T-helper 2 cell treated with Interferon-gamma antibody and Interleukin-4, amounts not matched to agents 100 ng/mL and 5 ng/mL, for 36 hours (primary cell): ENCODE results near the gene HK2. TPM values are rescaled to one million over a fixed set of nuclear protein-coding genes. Genes with fewer than 3 reads are reported as not detected.
"Not testable (repeated sequence)": the region's sequence is repeated elsewhere in the genome, so short reads cannot be mapped to it uniquely, and the experiment has no call there.

Experiments used
- intact Hi-C: fragments of 100-400 bp; cut with micrococcal nuclease; formaldehyde crosslinking; loops from one replicate; pipeline ENCODE4 v1.15.1; 2023
- total RNA-seq: library from RNA; stranded (reverse); gene quantifications from 2 replicates; pipeline ENCODE4 v1.2.3, GENCODE V29; 2022

HK2 gene
- total RNA-seq, 1 donor from 2014 or later: 34.2 TPM

DNA sequence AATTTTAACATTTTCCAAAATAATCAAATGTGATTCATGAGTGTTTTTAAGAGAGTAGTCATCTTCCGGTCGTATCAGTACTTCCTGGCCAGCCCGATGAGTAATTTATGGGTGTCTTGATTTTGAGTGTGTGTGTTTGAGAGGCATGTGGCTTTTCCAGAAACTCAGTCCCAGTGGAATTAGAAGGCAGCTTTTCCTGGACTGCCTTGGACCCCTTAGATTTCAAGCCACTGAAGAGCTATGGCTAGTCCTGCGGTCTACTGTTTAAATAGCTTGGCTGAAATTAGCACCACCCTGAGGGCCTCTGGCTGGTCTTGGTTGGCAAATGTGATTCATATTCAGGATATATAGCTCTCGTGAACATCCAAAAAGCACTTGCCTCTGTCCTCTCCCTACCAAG lies 59.4 kb downstream of the HK2 start:
- intact Hi-C loops: no loop called here

DNA sequence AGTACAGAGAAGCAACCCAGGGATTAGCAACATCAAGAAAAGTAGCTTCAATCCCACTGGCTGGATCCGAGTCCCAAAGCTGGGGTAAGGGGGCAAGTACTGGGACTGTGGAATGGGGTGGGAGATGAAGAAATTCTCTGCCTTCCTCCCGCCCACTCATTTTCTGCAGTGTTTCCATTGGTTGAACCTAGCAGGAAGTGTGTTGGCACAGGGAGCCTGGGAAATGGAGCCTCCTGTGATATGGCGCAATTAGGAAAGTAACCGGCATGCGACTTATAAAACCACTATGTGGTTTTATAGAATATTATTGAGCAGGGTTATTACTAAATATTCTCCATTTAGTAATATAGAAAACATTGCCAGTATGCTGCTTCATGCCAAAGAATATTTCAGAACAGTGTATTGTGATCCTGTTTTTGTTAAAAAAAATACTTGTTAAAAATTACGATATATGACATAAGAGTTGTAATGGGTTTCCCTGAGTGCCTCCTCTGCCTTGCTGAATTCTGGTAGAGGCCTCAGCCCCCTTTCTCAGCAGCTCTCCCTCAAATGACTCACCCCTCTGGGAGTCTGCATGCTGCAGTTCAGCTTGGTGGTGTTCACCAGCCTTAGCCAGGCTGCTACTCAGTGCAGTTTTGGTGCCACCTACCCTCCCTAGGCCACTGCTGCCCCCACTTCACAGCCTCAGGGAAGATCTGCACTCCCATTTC lies 60.5 kb downstream of the HK2 start:
- intact Hi-C loops: no loop called here

DNA sequence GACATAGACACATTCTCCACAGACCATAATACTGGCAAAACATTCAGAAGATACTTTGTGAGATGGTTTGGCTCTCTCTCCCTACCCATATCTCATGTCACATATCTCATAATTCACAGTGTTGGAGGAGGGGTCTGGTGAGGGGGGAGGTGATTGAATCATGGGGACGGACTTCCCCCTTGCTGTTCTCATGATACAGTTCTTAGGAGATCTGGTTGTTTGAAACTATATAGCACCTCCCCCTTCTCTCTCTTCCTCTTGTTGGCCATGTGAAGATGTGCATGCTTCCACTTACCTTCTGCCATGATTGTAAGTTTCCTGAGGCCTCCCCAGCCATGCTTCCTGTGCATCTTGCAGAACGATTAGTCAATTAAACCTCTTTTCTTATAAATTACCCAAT lies 61.1 kb downstream of the HK2 start:
- intact Hi-C loops: no loop called here

DNA sequence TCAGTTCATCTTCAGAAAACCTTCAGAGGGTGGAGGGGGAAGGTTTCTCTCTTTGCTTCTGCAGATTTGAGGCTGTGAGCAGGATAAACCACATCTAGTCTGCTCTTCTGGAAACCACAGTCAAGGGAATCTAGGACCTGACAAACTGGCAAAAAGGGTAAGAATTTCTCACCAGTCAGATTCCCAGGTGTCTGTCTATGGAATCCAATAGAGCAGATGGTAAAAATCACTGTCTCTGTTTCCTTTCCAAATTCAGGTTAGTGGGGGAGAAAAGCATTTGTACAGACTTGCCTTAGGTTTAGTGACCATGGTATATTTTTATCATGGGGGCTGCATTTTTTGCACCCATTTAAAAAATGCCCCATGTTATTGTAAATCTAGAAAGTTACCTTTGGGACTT lies 62.3 kb downstream of the HK2 start:
- intact Hi-C loops: no loop called here

DNA sequence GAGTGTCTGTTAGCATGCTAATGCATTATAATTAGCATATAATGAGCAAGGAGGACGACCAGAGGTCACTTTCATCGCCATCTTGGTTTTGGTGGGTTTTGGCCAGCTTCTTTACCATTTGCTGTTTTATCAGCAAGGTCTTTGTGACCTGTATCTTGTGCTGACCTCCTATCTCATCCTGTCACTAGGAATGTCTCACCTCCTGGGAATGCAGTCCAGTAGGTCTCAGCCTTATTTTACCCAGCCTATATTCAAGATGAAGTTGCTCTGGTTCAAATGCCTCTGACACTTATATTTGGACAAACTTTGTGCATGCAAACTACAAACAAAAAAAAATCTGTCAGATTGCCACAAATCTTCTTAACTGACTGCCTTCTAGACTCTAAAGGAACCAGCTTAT lies 66.3 kb downstream of the HK2 start:
- intact Hi-C loops: not testable (repeated sequence)

DNA sequence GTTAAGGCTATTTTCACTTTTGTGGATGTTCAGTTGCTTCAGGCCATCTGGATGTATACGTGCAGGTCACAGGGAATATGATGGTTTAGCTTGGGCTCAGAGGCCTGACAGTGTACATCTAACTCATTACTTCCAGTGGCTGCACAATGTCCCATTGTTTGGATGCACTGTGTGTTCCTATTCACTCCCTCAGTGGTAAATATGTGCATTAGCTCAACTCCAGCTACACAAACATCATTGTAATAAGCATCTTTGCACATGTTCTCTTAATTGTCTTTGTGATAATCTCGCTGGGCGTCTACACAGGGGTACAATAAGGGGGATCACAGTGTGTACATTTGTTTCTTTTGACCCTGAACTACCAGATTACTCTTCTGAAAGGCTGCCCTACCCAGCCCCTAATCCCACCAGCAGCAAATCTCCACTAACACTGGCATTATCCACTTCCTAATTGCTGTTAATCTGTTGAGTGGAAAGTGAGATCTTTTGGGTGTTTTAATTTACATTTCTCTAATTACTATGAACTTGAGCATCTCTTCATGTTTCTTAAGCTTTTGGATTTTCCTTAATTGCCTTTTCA lies 68.4 kb downstream of the HK2 start:
- intact Hi-C loops: no loop called here

DNA sequence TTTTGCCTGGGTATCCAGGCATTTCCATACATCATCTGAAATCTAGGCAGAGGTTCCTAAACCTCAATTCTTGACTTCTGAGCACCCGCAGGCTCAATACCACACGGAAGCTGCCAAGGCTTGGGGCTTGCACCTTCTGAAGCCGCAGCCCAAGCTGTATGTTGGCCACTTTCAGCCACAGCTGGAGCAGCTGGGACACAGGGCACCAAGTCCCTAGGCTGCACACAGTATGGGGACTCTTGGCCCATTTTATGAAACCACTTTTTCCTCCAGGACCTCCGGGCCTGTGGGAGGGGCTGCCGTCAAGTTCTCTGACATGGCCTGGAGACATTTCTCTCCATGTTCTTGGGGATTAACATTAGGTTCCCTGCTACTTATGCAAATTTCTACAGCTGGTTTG lies 72.5 kb downstream of the HK2 start:
- intact Hi-C loops: no loop called here

DNA sequence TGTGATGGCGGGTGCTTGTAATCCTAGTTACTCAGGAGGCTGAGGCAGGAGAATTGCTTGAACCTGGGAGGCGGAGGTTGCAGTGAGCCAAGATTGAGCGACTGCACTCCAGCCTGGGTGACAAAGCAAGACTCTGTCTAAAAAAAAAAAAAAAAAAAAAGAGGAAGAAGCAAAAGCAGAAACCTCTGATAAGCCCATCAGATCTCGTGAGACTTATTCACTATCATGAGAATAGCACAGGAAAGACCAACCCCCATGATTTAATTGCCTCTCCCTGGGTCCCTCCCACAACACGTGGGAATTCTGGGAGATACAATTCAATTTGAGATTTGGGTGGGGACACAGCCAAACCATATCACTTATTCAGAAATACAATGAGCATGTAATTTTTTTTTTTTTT lies 73.6 kb downstream of the HK2 start:
- intact Hi-C loops: not testable (repeated sequence)

DNA sequence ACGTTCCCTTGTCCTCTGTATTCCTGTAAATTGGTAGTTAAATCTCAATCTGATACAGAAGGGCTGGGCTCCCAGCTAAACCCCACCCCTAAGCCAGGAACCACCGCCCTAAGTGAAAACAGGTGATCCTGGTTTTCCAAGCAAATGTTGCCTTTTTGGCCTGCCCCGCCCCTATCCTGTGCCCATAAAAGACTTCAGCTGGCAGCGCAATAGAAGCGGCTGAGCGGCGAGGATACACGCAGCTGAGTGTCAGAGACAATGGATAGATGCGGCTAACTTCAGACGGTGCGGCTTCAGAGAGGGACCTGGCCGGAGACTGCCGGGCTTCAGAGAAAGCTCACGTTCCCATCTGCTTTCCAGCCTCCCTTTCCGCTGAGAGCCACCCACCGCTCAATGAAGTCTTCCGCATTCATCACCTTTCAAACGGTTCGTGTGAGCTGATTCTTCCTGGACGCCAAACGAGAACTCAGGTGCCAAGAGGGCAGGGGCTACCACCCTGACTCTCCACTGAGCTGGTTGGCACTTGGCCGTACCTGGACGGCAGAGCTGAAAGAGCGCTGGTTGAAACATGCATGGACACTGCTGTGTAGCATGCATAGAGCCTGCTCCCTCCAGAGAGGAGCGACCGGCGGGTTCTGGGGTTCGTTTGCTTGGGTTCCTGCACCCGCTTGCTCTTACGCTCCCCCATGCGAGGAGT lies 75.0 kb downstream of the HK2 start:
- intact Hi-C loops: no loop called here

DNA sequence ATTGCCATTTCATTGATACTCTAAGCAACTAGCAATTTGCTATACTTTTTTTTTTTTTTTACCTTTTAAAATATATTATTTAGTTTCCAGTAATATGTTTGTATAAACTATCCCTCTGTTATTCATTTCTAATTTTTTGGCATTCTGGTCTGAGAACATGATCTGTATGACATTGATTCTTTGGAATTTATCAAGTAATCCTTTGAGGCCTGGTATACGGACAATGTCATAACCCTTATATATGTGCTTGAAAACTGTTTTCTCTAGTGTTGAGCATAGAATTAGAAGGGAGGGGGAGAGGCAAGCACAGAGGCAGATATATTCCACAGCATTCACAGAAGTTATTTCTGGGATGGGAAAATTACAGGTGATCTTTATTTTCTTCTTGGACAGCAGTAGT lies 76.3 kb downstream of the HK2 start:
- intact Hi-C loops: no loop called here

DNA sequence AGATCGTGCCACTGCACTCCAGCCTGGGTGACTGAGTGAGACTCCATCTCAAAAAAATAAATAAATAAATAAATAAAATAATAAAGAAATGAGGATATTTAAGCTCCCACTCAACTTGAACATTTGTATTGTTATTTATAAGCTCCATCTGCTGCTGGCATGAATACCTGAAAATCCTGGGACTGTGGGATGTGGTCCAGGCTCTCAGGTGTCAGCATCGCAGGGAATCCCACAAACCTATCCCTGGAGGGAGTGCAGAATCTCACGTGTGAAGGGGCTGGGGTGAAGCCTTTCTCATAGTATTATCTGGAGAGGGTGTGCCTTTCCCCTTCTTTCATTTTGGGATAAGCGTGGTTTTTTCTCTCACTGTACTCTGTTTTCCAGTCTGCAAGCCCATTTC lies 77.1 kb downstream of the HK2 start:
- intact Hi-C loops: no loop called here

DNA sequence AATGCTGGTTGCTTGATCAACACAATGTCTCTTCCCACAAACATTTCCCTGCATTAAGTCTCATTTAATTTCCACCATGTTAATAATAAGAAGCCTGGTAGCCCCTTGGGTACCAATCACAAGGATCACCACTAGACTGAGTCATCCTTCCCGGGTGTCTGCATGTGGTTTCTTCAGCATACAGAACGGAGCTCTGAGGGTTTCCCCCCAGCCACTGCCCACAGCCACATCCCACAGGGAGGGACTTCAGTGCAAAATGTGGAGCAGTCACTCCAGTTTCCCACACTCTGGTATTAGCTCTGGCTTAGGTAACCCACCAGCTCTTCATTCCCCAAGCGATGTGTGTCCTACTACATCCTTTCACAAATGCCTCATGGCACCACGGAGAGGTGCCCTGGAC lies 81.8 kb downstream of the HK2 start:
- intact Hi-C loops: loop anchor here (5.0 kb wide), 1 partner anchor 327 kb away; no protein-coding TSS in a partner anchor

DNA sequence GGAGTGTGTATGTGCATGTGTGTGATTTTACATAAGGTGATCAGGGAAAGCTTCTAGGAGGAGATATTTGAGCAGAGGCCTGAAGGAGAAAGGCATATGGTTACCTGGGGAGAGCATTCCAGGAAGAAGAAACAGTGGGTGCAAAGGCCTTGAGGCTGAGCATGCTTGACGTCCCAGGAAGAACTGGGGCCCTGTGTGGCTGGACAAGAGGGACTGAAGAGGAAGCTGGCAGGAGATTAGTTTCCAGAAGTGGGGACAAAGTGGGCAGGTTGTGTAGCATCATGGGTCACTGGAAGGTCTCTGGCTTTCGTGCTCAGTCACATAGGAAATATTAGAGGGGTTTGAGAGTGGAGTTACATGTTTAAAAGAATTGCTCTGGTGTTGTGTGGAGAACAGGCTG lies 82.5 kb downstream of the HK2 start:
- intact Hi-C loops: loop anchor here (5.0 kb wide), 1 partner anchor 326 kb away; no protein-coding TSS in a partner anchor

DNA sequence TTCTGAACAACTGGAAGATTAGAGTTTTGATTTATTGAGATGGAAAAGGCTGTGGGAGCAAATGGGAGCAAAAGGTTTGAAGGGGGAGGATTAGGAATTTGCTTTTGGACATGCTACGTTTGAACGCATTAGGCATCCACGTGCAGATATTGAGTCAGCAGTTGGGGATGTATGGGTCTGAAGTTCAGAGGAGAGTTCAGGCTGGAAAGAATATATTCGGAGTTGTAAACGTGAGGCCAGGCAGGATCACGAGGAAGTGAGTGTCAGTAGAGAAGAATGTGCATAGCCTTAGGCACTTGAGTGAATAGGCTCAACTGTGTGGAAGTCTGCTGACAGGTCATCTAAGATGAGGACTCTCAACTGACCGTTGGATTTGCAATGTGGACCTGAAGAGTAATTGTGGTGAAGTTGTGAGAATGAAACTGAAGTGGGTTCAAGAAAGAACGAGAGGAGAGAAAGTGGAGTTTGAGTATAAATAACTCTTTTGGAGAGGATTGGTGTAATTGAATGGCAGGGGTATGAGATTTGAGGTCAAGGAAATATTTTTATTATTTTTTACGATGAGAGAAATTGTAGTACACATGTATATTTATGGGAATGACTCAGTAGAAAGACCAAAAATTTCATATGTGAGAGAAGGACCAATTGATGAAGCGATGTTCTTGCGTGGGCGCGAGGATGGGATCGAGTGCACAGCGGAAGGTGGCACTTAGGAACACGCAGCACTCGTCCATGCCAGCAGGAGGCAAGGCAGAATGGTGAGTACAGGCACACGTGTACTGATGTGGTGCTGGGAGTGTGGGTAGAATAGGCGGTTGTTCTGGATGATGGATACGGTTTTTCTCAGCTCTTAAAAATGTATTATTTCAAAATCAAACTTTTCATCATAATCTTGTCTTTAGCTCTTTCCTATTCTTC lies 84.0 kb downstream of the HK2 start:
- intact Hi-C loops: loop anchor here (2.0 to 5.0 kb wide), 2 partner anchors 324 to 691 kb away; no protein-coding TSS in a partner anchor

DNA sequence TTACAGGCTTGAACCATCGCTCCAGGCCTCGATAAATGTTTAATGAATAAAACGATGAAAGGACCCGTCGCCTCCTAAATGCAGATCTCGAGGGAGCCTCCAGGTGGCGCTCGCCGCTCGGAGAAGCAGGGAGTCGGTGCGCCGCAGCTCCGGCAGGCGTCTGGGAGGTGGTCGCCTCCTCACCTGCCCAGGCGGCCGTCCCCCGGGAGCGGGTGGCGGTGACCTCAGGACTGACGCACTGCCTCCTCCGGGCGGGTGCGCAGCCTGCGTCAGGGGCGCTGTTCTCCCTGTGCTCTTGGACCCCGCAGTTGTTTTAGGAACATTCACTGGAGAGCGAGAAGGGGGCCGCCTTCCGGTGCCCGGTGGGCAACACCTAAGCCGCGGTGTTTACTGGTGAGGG lies 85.9 kb downstream of the HK2 start:
- intact Hi-C loops: loop anchor here (2.0 to 10.0 kb wide), 3 partner anchors 145 to 689 kb away; no protein-coding TSS in a partner anchor

DNA sequence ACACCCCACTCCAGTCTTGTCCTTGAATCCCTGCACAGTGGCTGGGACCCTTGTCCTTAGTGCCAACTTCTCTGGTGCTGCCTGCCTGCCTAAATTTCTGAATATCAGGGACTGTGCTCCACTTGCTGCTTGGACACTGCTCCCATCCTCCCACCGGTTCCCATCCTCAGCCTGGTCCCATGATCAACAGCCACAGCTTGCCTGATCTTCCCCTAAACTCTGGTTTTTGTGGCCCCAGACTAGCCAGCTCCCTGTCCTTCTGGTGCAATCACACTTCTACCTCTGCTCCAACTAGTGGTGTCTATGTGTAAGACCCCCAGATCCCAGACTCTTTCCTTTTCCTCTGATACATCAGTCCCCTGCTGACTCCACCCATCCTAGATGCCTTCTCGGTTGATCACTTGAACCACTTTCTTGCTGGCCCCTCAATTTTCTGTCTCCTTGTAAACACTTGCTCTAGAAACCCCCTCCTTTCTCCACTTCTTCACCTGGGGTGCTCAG lies 87.4 kb downstream of the HK2 start:
- intact Hi-C loops: loop anchor here (10.0 kb wide), 1 partner anchor 144 kb away; no protein-coding TSS in a partner anchor

DNA sequence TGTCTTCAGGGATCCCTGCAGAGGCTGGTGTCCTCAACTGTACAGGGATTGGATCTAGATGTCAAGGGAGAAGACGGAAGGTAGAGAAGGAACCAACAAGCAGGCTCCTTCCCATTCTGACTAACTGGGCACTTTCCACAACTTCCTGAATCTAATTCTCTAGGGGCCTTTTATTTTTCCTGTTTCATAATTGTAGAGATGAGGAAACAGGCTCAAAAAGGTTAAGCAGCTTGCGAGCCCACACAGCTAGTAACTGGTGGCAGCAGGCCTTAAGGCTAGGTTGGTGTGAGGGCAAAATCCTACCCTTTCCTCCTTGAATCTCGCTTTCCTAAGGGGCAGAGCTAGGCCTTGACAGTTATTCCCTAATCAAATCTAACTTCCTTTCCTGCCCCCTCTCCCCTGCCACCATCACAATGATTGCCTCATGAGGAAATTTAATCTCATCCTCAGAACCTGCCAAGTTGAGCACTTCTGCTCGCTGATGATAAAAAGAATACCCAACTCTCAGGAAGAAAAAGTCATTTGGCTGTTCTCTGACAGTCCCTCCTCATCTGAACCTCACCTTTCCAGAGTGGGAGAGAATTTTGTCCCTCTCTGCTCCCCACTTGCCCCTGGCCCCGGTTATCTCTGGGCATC lies 88.8 kb downstream of the HK2 start:
- intact Hi-C loops: loop anchor here (10.0 kb wide), 1 partner anchor 142 kb away; no protein-coding TSS in a partner anchor

DNA sequence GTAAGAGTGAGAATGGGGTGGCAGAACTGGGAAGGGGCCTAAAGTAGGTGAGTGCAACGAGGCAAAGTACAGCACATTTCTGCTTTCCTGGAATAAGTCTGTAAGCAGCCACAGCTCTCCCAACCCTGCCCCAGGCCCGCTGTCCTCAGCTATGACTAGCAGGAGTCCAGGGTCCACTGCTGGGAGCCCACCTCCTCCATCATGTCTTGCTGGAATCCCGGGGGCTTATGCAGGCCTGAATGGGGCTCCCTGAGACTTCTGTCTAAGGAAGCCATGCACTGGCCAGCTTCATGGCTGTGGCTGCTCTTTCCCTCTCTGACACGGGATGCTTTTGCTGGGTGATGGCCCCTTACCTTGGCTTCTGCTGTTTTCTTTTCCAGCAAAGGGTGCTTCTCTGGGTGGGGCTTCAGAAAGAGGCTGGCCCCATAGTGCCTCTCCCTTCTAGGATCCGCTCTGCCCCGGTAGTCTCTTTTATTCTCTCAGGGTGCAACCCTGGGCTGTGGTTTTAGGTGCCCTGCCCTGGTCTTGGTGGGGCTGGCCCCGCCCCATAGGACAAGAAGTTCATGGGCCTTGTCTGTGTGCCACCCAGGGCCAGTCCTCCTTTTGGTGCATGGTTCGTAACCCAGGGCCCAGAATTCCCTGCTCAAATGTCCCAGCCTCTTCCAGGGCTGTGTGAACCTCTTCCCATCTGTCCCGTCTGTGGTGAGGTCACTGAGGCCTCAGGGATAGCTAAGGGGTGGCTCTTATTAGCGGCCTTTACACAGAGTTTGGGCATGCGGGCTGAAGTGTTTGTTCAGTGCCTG lies 90.7 kb downstream of the HK2 start:
- intact Hi-C loops: loop anchor here (10.0 kb wide), 1 partner anchor 140 kb away; no protein-coding TSS in a partner anchor

DNA sequence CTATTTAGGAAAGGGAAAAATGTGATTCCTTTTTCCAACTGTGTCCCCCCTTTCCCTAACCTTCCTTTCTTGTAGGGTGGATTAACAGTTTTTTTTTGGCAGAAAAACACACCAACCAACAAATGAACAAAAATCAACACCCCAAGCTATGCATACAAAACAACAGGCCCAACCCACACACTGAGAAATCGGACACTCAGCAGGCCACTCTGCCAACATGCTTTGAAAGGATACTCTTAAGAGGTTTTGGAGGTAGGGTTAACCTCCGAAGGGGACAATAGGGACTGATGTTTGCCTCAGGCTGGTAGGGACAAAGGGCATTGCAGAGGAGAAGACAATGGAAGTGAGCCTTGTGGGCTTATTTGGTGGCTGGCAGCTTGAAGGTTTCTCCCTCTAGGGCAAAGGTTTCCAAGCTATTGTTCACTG lies 91.4 kb downstream of the HK2 start:
- intact Hi-C loops: loop anchor here (10.0 kb wide), 1 partner anchor 139 kb away; no protein-coding TSS in a partner anchor
